Thoracic aorta (tissue), 2 donors: ENCODE results near the gene TMEM88. TPM values are rescaled to one million over a fixed set of nuclear protein-coding genes. Genes with fewer than 3 reads are reported as not detected.

Experiments used
- ATAC-seq: fragments of 150-250 bp; one replicate; pipeline ENCODE4 v1.8.0; 2017; ENCODE audit warnings: low read depth; ENCODE audit not compliant: insufficient number of reproducible peaks, low FRiP score
- DNase-seq: peaks from one replicate; pipeline ENCODE4 v3.0.0-alpha.2; 2020; ENCODE audit warnings: low spot score
- H3K27ac ChIP-seq, 2 donors: fragments of 200-600 bp; sonication (generic); 1 replicate in 1 of 2; 2 replicates in 1 of 2; pipeline ENCODE4 v1.5.1; 2016; ENCODE audit warnings: mild to moderate bottlenecking in 2 of 2, moderate library complexity in 2 of 2
- H3K27me3 ChIP-seq: fragments of 200-600 bp; sonication (generic); replicated peaks from 2 replicates; pipeline ENCODE4 v1.6.0; 2016; ENCODE audit warnings: mild to moderate bottlenecking; ENCODE audit not compliant: insufficient read depth
- H3K36me3 ChIP-seq: fragments of 200-600 bp; sonication (generic); one replicate; pipeline ENCODE4 v1.5.1; 2016
- H3K4me1 ChIP-seq, 2 donors: fragments of 200-600 bp; sonication (generic); 1 replicate in 1 of 2; 2 replicates in 1 of 2; pipeline versions ENCODE4 v1.5.1 to v1.6.0; 2016; ENCODE audit warnings: low read depth in 2 of 2, mild to moderate bottlenecking in 1 of 2; ENCODE audit not compliant: control insufficient read depth in 1 of 2
- H3K4me3 ChIP-seq: fragments of 200-600 bp; sonication (generic); 2 replicates; pipeline ENCODE4 v1.5.1; 2016; ENCODE audit warnings: mild to moderate bottlenecking
- H3K9me3 ChIP-seq: fragments of 200-600 bp; sonication (generic); 2 replicates; pipeline ENCODE4 v1.5.1; 2016
- CTCF ChIP-seq: fragments of 200-600 bp; sonication (generic); IDR thresholded peaks from one replicate; pipeline ENCODE4 v1.5.1; 2019; ENCODE audit warnings: antibody characterized with exemption
- total RNA-seq, 2 donors: library from RNA; depleted of rRNA; stranded (reverse); fragments of >200 nt; gene quantifications; one replicate each; pipeline versions ENCODE4 v1.1.0 to v1.2.3, GENCODE V29; 2016

Gene TMEM88
- total RNA-seq, 2 donors from 2014 or later, result 4.1 to 21.9 TPM

GRCh38 chr17:7849130-7849750 is 5.6 kb upstream of the TMEM88 start:
- Histone ChIP-seq H3K4me1 (peaks cover 7 to 18% of the 10 kb centered on the region in 2 donors), H3K27me3 (no peaks in the 10 kb centered on the region), H3K27ac (no peak overlapping the region), H3K9me3 (no peaks in the 10 kb centered on the region), H3K36me3 (peaks cover 49% of the 10 kb centered on the region), H3K4me3 (no peak overlapping the region)
- DNase-seq (no peak), ATAC-seq (no peak)
- TF ChIP-seq CTCF, result no peak

GRCh38 chr17:7849751-7850504 is 4.9 kb upstream of the TMEM88 start:
- Histone ChIP-seq H3K9me3 (no peaks in the 10 kb centered on the region), H3K36me3 (peaks cover 49% of the 10 kb centered on the region), H3K4me3 (no peak overlapping the region), H3K27me3 (no peaks in the 10 kb centered on the region), H3K4me1 (peaks cover 7 to 17% of the 10 kb centered on the region in 2 donors), H3K27ac (no peak overlapping the region)
- TF ChIP-seq CTCF, result no peak
- no peak for DNase-seq
- ATAC-seq, result no peak

GRCh38 chr17:7850701-7851437 is 4.0 kb upstream of the TMEM88 start:
- DNase-seq, result no peak
- no peak overlapping the region for H3K27ac ChIP-seq
- no peaks in the 10 kb centered on the region for H3K27me3 ChIP-seq
- no peaks in the 10 kb centered on the region for H3K9me3 ChIP-seq
- H3K4me3 ChIP-seq, result no peak overlapping the region
- no peak for TF ChIP-seq CTCF
- H3K4me1 ChIP-seq, result peaks cover 8 to 18% of the 10 kb centered on the region in 2 donors
- ATAC-seq, result no peak
- peaks cover 49% of the 10 kb centered on the region for H3K36me3 ChIP-seq

GRCh38 chr17:7851438-7852261 is 3.2 kb upstream of the TMEM88 start:
- ATAC-seq, result peak; percentile 26
- H3K27ac ChIP-seq, result no peak overlapping the region
- peaks cover 42% of the 10 kb centered on the region for H3K36me3 ChIP-seq
- peaks cover 15 to 25% of the 10 kb centered on the region in 2 donors for H3K4me1 ChIP-seq
- no peaks in the 10 kb centered on the region for H3K9me3 ChIP-seq
- no peak for DNase-seq
- peak overlapping the region; percentile 58 for H3K4me3 ChIP-seq
- H3K27me3 ChIP-seq, result no peaks in the 10 kb centered on the region
- peak; percentile 99 for TF ChIP-seq CTCF
